ENCODE results near the gene TACC3.

Gene TACC3

GRCh38 chr4:1725521-1725920 is 4.2 kb downstream of the TACC3 start:
- DNase-seq: no peak

- DNase-seq: peak; percentile 95
These were observed 5.0 kb downstream of the TACC3 start for GRCh38 chr4:1726146-1726934.

- DNase-seq: no peak
These were observed 6.1 kb downstream of the TACC3 start for GRCh38 chr4:1727117-1728031.

GRCh38 chr4:1728061-1728980 is 7.0 kb downstream of the TACC3 start:
- DNase-seq: no peak

- no peak for DNase-seq
These were observed 9.3 kb downstream of the TACC3 start for GRCh38 chr4:1730532-1731135.

GRCh38 chr4:1731180-1731579 is 9.9 kb downstream of the TACC3 start:
- DNase-seq: no peak

- no peak for DNase-seq
These were observed 11.6 kb downstream of the TACC3 start for GRCh38 chr4:1732911-1733310.

- DNase-seq: no peak
These were observed 13.9 kb downstream of the TACC3 start for GRCh38 chr4:1735215-1735614.

GRCh38 chr4:1736812-1737211 is 15.5 kb downstream of the TACC3 start:
- no peak for DNase-seq

GRCh38 chr4:1737666-1738065 is 16.3 kb downstream of the TACC3 start:
- no peak for DNase-seq

GRCh38 chr4:1738410-1738809 is 17.1 kb downstream of the TACC3 start:
- DNase-seq: no peak

- DNase-seq: no peak
These were observed 18.0 kb downstream of the TACC3 start for GRCh38 chr4:1739358-1739757.

- no peak for DNase-seq
These were observed 18.8 kb downstream of the TACC3 start for GRCh38 chr4:1740021-1740545.

GRCh38 chr4:1741208-1741607 is 19.9 kb downstream of the TACC3 start:
- DNase-seq: no peak

- no peak for DNase-seq
These were observed 22.2 kb downstream of the TACC3 start for GRCh38 chr4:1743551-1743950.

GRCh38 chr4:1743975-1744374 is 22.7 kb downstream of the TACC3 start:
- DNase-seq: no peak

GRCh38 chr4:1744552-1744951 is 23.2 kb downstream of the TACC3 start:
- no peak for DNase-seq

- DNase-seq: no peak
These were observed 23.8 kb downstream of the TACC3 start for GRCh38 chr4:1745165-1745564.

GRCh38 chr4:1745697-1746096 is 24.4 kb downstream of the TACC3 start:
- DNase-seq: no peak

- peak; percentile 83 for DNase-seq
These were observed 25.0 kb downstream of the TACC3 start for GRCh38 chr4:1746265-1746691.

GRCh38 chr4:1746919-1747602 is 25.7 kb downstream of the TACC3 start:
- DNase-seq: no peak

GRCh38 chr4:1747603-1747967 is 26.3 kb downstream of the TACC3 start:
- no peak for DNase-seq
